Naive thymus-derived CD4-positive, alpha-beta T cell (primary cell): ENCODE data around the gene OGA. TPM values are rescaled to one million over a fixed set of nuclear protein-coding genes. Genes with fewer than 3 reads are reported as not detected.
"Not testable (repeated sequence)": the region's sequence is repeated elsewhere in the genome, so short reads cannot be mapped to it uniquely, and the experiment has no call there.

ENCODE experiments used
- ATAC-seq: fragments of 150-1000 bp; cut with Tn5 transposase; 2 replicates; pipeline ENCODE4 v1.10.0; 2021; ENCODE audit warnings: mild to moderate bottlenecking, moderate library complexity
- CTCF ChIA-PET: fragments of 350-600 bp; sonication (Branson Sonifier 250); formaldehyde crosslinking; loops from one replicate; lab custom pipeline; 2021; ENCODE audit warnings: antibody characterized with exemption; lab: Charles Lee
- POLR2A ChIA-PET: fragments of 350-600 bp; sonication (Branson Sonifier 250); formaldehyde crosslinking; loops from one replicate; lab custom pipeline; 2021; ENCODE audit warnings: antibody characterized with exemption, inconsistent platforms; lab: Charles Lee
- DNase-seq, 9 donors: peaks; one replicate each; pipeline versions ENCODE4 v3.0.0 to v3.0.0-alpha.2; 2020 to 2022; ENCODE audit warnings: mixed read lengths in 1 of 9
- H3K27ac ChIP-seq: one replicate; pipeline ENCODE4 v1.7.0; 2013; ENCODE audit warnings: mild to moderate bottlenecking, low read depth, low read length, moderate library complexity
- H3K27me3 ChIP-seq, 2 donors: one replicate each; pipeline ENCODE4 v1.7.0; 2013; ENCODE audit warnings: low read length in 2 of 2, mild to moderate bottlenecking in 2 of 2, moderate library complexity in 2 of 2; ENCODE audit not compliant: control insufficient read depth in 2 of 2, insufficient read depth in 2 of 2
- H3K36me3 ChIP-seq, 3 experiments: 1 replicate in 2 of 3; 2 replicates in 1 of 3; pipeline ENCODE4 v1.7.0; 2013; ENCODE audit warnings: low read length in 3 of 3, mild to moderate bottlenecking in 3 of 3, moderate library complexity in 1 of 3; ENCODE audit not compliant: insufficient read depth in 3 of 3, control insufficient read depth in 2 of 3
- H3K4me1 ChIP-seq, 2 donors: one replicate each; pipeline ENCODE4 v1.7.0; 2013; ENCODE audit warnings: low read length in 2 of 2, mild to moderate bottlenecking in 2 of 2, moderate library complexity in 1 of 2; ENCODE audit not compliant: control insufficient read depth in 2 of 2, insufficient read depth in 2 of 2
- H3K4me3 ChIP-seq: 2 replicates; pipeline ENCODE4 v1.7.0; 2013; ENCODE audit warnings: mild to moderate bottlenecking, low read length
- H3K9me3 ChIP-seq, 3 experiments: 1 replicate in 2 of 3; 2 replicates in 1 of 3; pipeline ENCODE4 v1.7.0; 2013; ENCODE audit warnings: low read length in 3 of 3; ENCODE audit not compliant: control insufficient read depth in 2 of 3
- H3K27ac Mint-ChIP-seq, 9 donors: one replicate each; pipeline ENCODE4 v1.8.0; 2020 to 2022; ENCODE audit warnings: mixed read lengths in 9 of 9, mild to moderate bottlenecking in 8 of 9, moderate library complexity in 5 of 9, inconsistent platforms in 2 of 9
- H3K27me3 Mint-ChIP-seq, 5 donors: one replicate each; pipeline ENCODE4 v1.8.0; 2021 to 2022; ENCODE audit warnings: mixed read lengths in 5 of 5, mild to moderate bottlenecking in 1 of 5
- H3K36me3 Mint-ChIP-seq, 5 donors: one replicate each; pipeline ENCODE4 v1.8.0; 2020 to 2022; ENCODE audit warnings: mixed read lengths in 5 of 5, mild to moderate bottlenecking in 3 of 5, inconsistent platforms in 1 of 5
- H3K4me1 Mint-ChIP-seq, 7 donors: one replicate each; pipeline ENCODE4 v1.8.0; 2020 to 2022; ENCODE audit warnings: mixed read lengths in 7 of 7, mild to moderate bottlenecking in 3 of 7, inconsistent platforms in 1 of 7
- H3K4me3 Mint-ChIP-seq, 10 donors: one replicate each; pipeline ENCODE4 v1.8.0; 2020 to 2022; ENCODE audit warnings: mild to moderate bottlenecking in 10 of 10, mixed read lengths in 10 of 10, moderate library complexity in 6 of 10, inconsistent platforms in 2 of 10
- H3K9me3 Mint-ChIP-seq, 11 donors: one replicate each; pipeline ENCODE4 v1.8.0; 2020 to 2022; ENCODE audit warnings: mixed read lengths in 11 of 11, mild to moderate bottlenecking in 4 of 11, inconsistent platforms in 1 of 11, moderate library complexity in 1 of 11
- intact Hi-C, 2 donors: fragments of 100-400 bp; cut with micrococcal nuclease; formaldehyde crosslinking; loops; one replicate each; pipeline ENCODE4 v1.15.1; 2023
- polyA plus RNA-seq, 2 donors: library from polyadenylated mRNA; unstranded; fragments of 300-500 nt; fragmentation: Illumina TruSeq; gene quantifications; one replicate each; pipeline ENCODE4 v1.2.3, GENCODE V29; 2021
- total RNA-seq, 6 experiments: library from RNA in 5 of 6; stranded (reverse) in 5 of 6; gene quantifications; 1 replicate in 5 of 6; 2 replicates in 1 of 6; pipeline ENCODE4 v1.2.3 and lab custom pipeline; 2021 to 2026

Gene OGA
- total and polyA plus RNA-seq, 7 experiments from 2014 or later = 45.8 to 338 (median 307) TPM

DNA sequence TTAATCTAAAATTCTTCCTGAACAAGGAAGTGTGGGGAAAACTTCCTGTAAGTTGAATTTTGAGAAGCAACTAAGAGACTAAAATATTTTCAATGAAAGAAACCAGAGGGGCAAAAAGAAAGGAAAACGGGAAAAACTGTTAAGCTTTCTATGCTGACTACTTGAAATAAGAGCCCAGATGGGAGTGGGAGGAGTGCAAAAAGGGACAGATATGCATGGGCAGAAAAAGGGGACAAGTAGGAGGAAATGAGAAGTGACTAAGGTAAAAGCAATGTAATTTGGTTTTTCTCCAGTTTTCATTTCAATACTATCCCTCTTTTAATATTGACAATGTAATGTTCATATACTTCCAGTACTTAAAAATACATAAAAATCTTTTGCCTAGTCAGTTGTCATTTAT, 11.1 kb downstream of the OGA start:
- Histone ChIP-seq H3K36me3 (peaks cover 11 to 82% (median 46%) of the 10 kb centered on the region in 3 experiments), H3K4me1 (peaks cover 0 to 7% of the 10 kb centered on the region in 2 donors), H3K9me3 (no peaks in the 10 kb centered on the region), H3K27me3 (no peaks in the 10 kb centered on the region), H3K27ac (peak overlapping the region; percentile 22), H3K4me3 (no peak overlapping the region)
- intact Hi-C loops = loop anchor here in 1 of 2 donors (5.0 kb wide), 1 partner anchor 35 kb away; the partner anchor contains the start of gene KCNIP2
- Mint-ChIP-seq H3K4me3 (peak overlapping the region in 1 of 10 donors; percentile 21), H3K4me1 (peaks cover 2 to 44% (median 31%) of the 10 kb centered on the region in 7 donors), H3K9me3 (no peaks in the 10 kb centered on the region), H3K27me3 (no peaks in the 10 kb centered on the region), H3K36me3 (peaks cover 0 to 25% (median 14%) of the 10 kb centered on the region in 5 donors), H3K27ac (peak overlapping the region in 6 of 9 donors; percentile 2 to 80 (median 43))
- ChIA-PET POLR2A (interaction anchor here (0.5 to 3.9 kb wide), 3 partner anchors 11 to 29 kb away, joined by 3 to 16 read pairs (median 3); partner anchors contain the start of gene OGA), CTCF (no interaction called here)
- ATAC-seq = no peak
- DNase-seq = no peak

GRCh38 chr10:101803511-101803910, 14.7 kb downstream of the OGA start:
- Mint-ChIP-seq H3K36me3 (peaks cover 3 to 44% (median 31%) of the 10 kb centered on the region in 5 donors), H3K4me1 (peaks cover 15 to 52% (median 44%) of the 10 kb centered on the region in 7 donors), H3K27ac (peak overlapping the region in 2 of 9 donors; percentile 55 to 59), H3K9me3 (no peaks in the 10 kb centered on the region), H3K4me3 (peak overlapping the region in 1 of 10 donors; percentile 18), H3K27me3 (no peaks in the 10 kb centered on the region)
- Histone ChIP-seq H3K9me3 (no peaks in the 10 kb centered on the region), H3K4me1 (peaks cover 3 to 4% of the 10 kb centered on the region in 2 donors), H3K4me3 (no peak overlapping the region), H3K36me3 (peaks cover 19 to 97% (median 69%) of the 10 kb centered on the region in 3 experiments), H3K27me3 (no peaks in the 10 kb centered on the region), H3K27ac (no peak overlapping the region)
- no peak for DNase-seq
- ChIA-PET CTCF (interaction anchor here (0.7 to 1.0 kb wide), 2 partner anchors 13 to 73 kb away, joined by 3 to 4 read pairs; no protein-coding TSS in a partner anchor), POLR2A (interaction anchor here (0.6 to 0.9 kb wide), 2 partner anchors 11 to 953 kb away, joined by 3 read pairs; no protein-coding TSS in a partner anchor)
- intact Hi-C loops = loop anchor here in 1 of 2 donors (2.0 kb wide), 1 partner anchor 13 kb away; no protein-coding TSS in a partner anchor
- ATAC-seq = no peak

- H3K27ac ChIP-seq = peak overlapping the region; percentile 12
- ChIA-PET CTCF (interaction anchor here (1.5 kb wide), 1 partner anchor 16 kb away, joined by 3 read pairs; no protein-coding TSS in a partner anchor), POLR2A (interaction anchor here (0.5 to 2.8 kb wide), 3 partner anchors 21 to 72 kb away, joined by 3 to 7 read pairs (median 4); partner anchors contain the start of gene OGA)
- Mint-ChIP-seq H3K4me3 (no peak overlapping the region), H3K36me3 (peaks cover 8 to 68% (median 44%) of the 10 kb centered on the region in 5 donors), H3K4me1 (peaks cover 12 to 58% (median 46%) of the 10 kb centered on the region in 7 donors), H3K27ac (peak overlapping the region in 2 of 9 donors; percentile 51 to 78), H3K27me3 (no peaks in the 10 kb centered on the region), H3K9me3 (no peaks in the 10 kb centered on the region)
- no peaks in the 10 kb centered on the region for H3K27me3 ChIP-seq
- no peaks in the 10 kb centered on the region for H3K9me3 ChIP-seq
- DNase-seq (no peak), ATAC-seq (no peak)
- no peak overlapping the region for H3K4me3 ChIP-seq
- H3K4me1 ChIP-seq = peaks cover 0 to 5% of the 10 kb centered on the region in 2 donors
- intact Hi-C loops = no loop called here
- peaks cover 36 to 98% (median 80%) of the 10 kb centered on the region in 3 experiments for H3K36me3 ChIP-seq
Measured at GRCh38 chr10:101797403-101798059, 20.7 kb downstream of the OGA start.

GRCh38 chr10:101793526-101793925, 24.7 kb downstream of the OGA start:
- Mint-ChIP-seq H3K27me3 (no peaks in the 10 kb centered on the region), H3K36me3 (peaks cover 5 to 53% (median 26%) of the 10 kb centered on the region in 5 donors), H3K4me1 (peaks cover 0 to 27% (median 18%) of the 10 kb centered on the region in 7 donors), H3K27ac (no peak overlapping the region), H3K9me3 (no peaks in the 10 kb centered on the region), H3K4me3 (no peak overlapping the region)
- peaks cover 32 to 91% (median 64%) of the 10 kb centered on the region in 3 experiments for H3K36me3 ChIP-seq
- DNase-seq (no peak), ATAC-seq (no peak)
- intact Hi-C loops = no loop called here
- no peaks in the 10 kb centered on the region for H3K9me3 ChIP-seq
- CTCF ChIA-PET = interaction anchor here (0.6 to 1.0 kb wide), 2 partner anchors 11 to 31 kb away, joined by 3 to 5 read pairs; no protein-coding TSS in a partner anchor
- peaks cover 0 to under 1% of the 10 kb centered on the region in 2 donors for H3K4me1 ChIP-seq
- H3K27ac ChIP-seq = no peak overlapping the region
- no peak overlapping the region for H3K4me3 ChIP-seq
- no peaks in the 10 kb centered on the region for H3K27me3 ChIP-seq
- POLR2A ChIA-PET = interaction anchor here (3.1 kb wide), 1 partner anchor 25 kb away, joined by 11 read pairs; the partner anchor contains the start of gene OGA

DNA sequence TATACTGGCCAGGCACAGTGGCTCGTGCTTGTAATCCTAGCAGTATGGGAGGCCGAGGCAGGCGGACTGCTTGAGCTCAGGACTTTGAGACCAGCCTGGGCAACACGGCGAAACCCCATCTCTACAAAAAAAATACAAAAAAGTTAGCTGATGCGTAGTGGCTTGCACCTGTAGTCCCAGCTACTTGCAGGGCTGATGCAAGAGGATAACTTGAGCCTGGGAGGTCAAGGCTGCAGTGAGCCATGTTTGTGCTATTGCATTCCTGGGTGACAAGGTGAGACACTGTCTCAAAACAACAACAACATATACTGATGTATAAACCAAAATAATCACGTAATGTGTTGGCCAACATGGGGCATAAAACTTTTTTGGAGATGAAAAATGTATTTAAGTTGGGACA, 28.6 kb downstream of the OGA start:
- Mint-ChIP-seq H3K4me3 (no peak overlapping the region), H3K36me3 (peaks cover 5 to 42% (median 25%) of the 10 kb centered on the region in 5 donors)
- POLR2A ChIA-PET = interaction anchor here (1.0 kb wide), 1 partner anchor 28 kb away, joined by 3 read pairs; the partner anchor contains the start of gene OGA

DNA sequence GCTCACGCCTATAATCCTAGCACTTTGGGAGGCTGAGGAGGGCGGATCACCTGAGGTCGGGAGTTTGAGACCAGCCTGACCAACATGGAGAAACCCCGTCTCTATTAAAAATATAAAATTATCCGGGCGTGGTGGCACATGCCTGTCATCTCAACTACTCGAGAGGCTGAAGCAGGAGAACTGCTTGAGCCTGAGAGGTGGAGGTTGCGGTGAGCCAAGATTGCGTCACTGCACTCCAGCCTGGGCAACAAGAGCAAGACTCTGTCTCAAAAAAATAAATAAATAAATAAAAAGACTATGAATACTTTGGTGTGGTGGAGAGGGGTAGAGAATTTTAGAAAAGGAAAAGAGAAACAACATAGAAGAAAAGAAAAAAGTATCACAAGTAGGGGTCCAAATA, 29.0 kb downstream of the OGA start:
- H3K27me3 Mint-ChIP-seq, ATAC-seq, POLR2A ChIA-PET, H3K27ac ChIP-seq, H3K4me3 ChIP-seq, CTCF ChIA-PET, H3K9me3 Mint-ChIP-seq, DNase-seq, H3K9me3 ChIP-seq, H3K27me3 ChIP-seq, H3K4me3 Mint-ChIP-seq, H3K4me1 ChIP-seq, intact Hi-C loops: not testable (repeated sequence)
- Mint-ChIP-seq H3K36me3 (peaks cover 5 to 38% (median 21%) of the 10 kb centered on the region in 5 donors), H3K27ac (peak overlapping the region in 1 of 9 donors; percentile 46), H3K4me1 (peaks cover 9 to 29% (median 26%) of the 10 kb centered on the region in 7 donors)
- H3K36me3 ChIP-seq = peaks cover 37 to 83% (median 41%) of the 10 kb centered on the region in 3 experiments

More for the DNA sequence above, 28.6 kb downstream of the OGA start:
- H3K27ac ChIP-seq = no peak overlapping the region
- peaks cover 37 to 87% (median 42%) of the 10 kb centered on the region in 3 experiments for H3K36me3 ChIP-seq
- intact Hi-C loops = no loop called here
- no peaks in the 10 kb centered on the region for H3K9me3 Mint-ChIP-seq
- no peak overlapping the region for H3K4me3 ChIP-seq
- CTCF ChIA-PET = no interaction called here
- peaks cover 0 to under 1% of the 10 kb centered on the region in 2 donors for H3K4me1 ChIP-seq
- H3K27me3 Mint-ChIP-seq = no peaks in the 10 kb centered on the region
- DNase-seq = no peak
- H3K27me3 ChIP-seq = no peaks in the 10 kb centered on the region
- H3K4me1 Mint-ChIP-seq = peaks cover 6 to 27% (median 22%) of the 10 kb centered on the region in 7 donors
- H3K27ac Mint-ChIP-seq = peak overlapping the region in 3 of 9 donors; percentile 4 to 46 (median 32)
- ATAC-seq = no peak
- no peaks in the 10 kb centered on the region for H3K9me3 ChIP-seq
